ENCODE measurements around the gene STK32B. TPM values are rescaled to one million over a fixed set of nuclear protein-coding genes. Genes with fewer than 3 reads are reported as not detected.

STK32B gene
- total and polyA plus RNA-seq, 2 of the 8 experiments (the other 6 are each of a cell fraction or from before 2014, with no cell fraction given): 2.3 to 2.5 TPM

DNA sequence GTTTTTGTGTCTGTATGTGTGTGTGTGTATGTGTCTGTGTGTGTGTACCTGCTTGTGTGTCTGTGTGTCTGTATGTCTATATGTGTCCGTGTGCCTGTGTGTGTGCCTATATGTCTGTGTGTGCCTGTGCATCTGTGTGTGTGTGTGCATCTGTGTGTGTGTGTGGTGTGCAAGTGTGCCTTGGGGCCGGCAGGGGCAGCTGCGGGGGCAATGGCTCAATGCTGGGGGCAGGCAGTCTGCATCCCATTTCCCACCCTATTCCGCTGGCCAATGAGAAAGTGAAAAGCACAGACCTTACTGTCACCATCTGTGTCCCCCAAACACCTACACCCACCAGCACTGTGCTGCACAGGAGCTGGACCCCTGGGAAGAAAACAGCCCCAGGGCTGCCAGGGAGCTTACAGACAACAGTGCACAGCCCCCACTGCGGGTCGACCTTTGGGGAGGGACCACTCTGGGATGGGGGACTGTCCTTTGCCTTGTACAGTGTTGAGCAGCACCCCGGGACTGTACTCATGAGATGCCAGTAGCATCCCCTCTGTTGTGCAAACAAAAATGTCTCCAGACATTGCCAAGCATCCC, 411.1 kb downstream of the STK32B start:
- H4K20me1 ChIP-seq (replicated peaks in 1 of 2; ENCODE audit: control insufficient read depth in 1 of 2, insufficient read depth in 2 of 2, low read length in 2 of 2): no peaks in the 10 kb centered on the region
- H3K56ac ChIP-seq (replicated peaks; ENCODE audit: insufficient read length, low read depth, low read length): no peak overlapping the region
- H3K14ac ChIP-seq (ENCODE audit: insufficient read length): no peak overlapping the region
- FAIRE-seq: no peak
- H2BK12ac ChIP-seq (ENCODE audit: low read depth, low read length): peak overlapping the region; percentile 75; the same call in 1 of the 2 replicates
- WGBS, 2 experiments (ENCODE audit: extremely low coverage in 1 of 2, insufficient coverage in 1 of 2, insufficient read length in 1 of 2, insufficient replicate concordance in 2 of 2, low coverage in 1 of 2, low lambda C conversion rate in 2 of 2, missing lambda C conversion rate in 1 of 2): 89% methylated on average over 7 of the region's 7 CpGs; no CpG with 5 or more reads in 1 of the 2 experiments
- H4K8ac ChIP-seq (ENCODE audit: extremely low read depth, insufficient read depth, low read length): no peak overlapping the region
- H2BK120ac ChIP-seq (replicated peaks; ENCODE audit: low read depth, low read length): no peak overlapping the region
- H3K27me3 ChIP-seq (replicated peaks in 1 of 4; ENCODE audit: control insufficient read depth in 3 of 4, extremely low read depth in 1 of 4, insufficient read depth in 3 of 4, low read length in 3 of 4): no peaks in the 10 kb centered on the region
- no peak overlapping the region; the same call in 1 of the 2 replicates for H2BK15ac ChIP-seq (ENCODE audit: low read length)
- H2BK5ac ChIP-seq (ENCODE audit: low read depth, low read length): no peak overlapping the region
- no peak overlapping the region for H3K4ac ChIP-seq (replicated peaks; ENCODE audit: insufficient read length, low read depth, low read length)
- CTCF ChIA-PET (ENCODE audit: partially characterized antibody): interaction anchor here (4.6 to 10.5 kb wide), 2 partner anchors 14 to 64 kb away, joined by 40 to 92 read pairs; no protein-coding TSS in a partner anchor
- DNase-seq (ENCODE audit: low read depth in 1 of 2, low spot score in 2 of 2): peak in 1 of 2 experiments; percentile 13
- no peak overlapping the region for H3K4me2 ChIP-seq (ENCODE audit: insufficient read depth in 1 of 2, low read depth in 2 of 2, low read length in 2 of 2)
- H3K79me2 ChIP-seq (ENCODE audit: control insufficient read depth in 1 of 2, insufficient read depth in 2 of 2, low read length in 2 of 2): no peaks in the 10 kb centered on the region; a peak in 1 of 4 replicates
- no peaks in the 10 kb centered on the region for H3K79me1 ChIP-seq (ENCODE audit: low read depth, low read length)
- no peak overlapping the region for H3K18ac ChIP-seq (ENCODE audit: extremely low read depth, low read length)
- no peak overlapping the region for H3K23ac ChIP-seq (ENCODE audit: insufficient read length)
- no peak overlapping the region for H2BK20ac ChIP-seq (ENCODE audit: low read length)
- H3K27ac ChIP-seq (ENCODE audit: low read depth, low read length): no peak overlapping the region
- no peak overlapping the region for H2AFZ ChIP-seq (ENCODE audit: low read length)
- POLR2A ChIA-PET (ENCODE audit: partially characterized antibody): no interaction called here
- no peak overlapping the region for H4K91ac ChIP-seq (replicated peaks; ENCODE audit: insufficient read length, low read length)
- H4K5ac ChIP-seq (ENCODE audit: insufficient read length, low read depth, low read length): no peak overlapping the region
- peaks cover 4% of the 10 kb centered on the region; the same call in 1 of the 2 replicates for H3K23me2 ChIP-seq (ENCODE audit: low read depth, low read length)
- H3K4me3 ChIP-seq (ENCODE audit: extremely low read depth in 1 of 4, insufficient read depth in 2 of 4, low read depth in 3 of 4, low read length in 4 of 4): no peak overlapping the region
- no peaks in the 10 kb centered on the region for H3K4me1 ChIP-seq (replicated peaks in 1 of 4; ENCODE audit: control insufficient read depth in 3 of 4, insufficient read depth in 4 of 4, low read length in 3 of 4)
- H3K9ac ChIP-seq (replicated peaks in 1 of 4; ENCODE audit: extremely low read depth in 1 of 4, low read depth in 3 of 4, low read length in 3 of 4): no peak overlapping the region
- peak overlapping the region; percentile 53; the same call in 1 of the 2 replicates for H2AK5ac ChIP-seq (ENCODE audit: low read depth, low read length)
- no peaks in the 10 kb centered on the region for H3K9me3 ChIP-seq (ENCODE audit: insufficient read depth in 2 of 2, low read depth in 1 of 2, low read length in 1 of 2)
- no peaks in the 10 kb centered on the region for H3K36me3 ChIP-seq (ENCODE audit: control insufficient read depth in 2 of 4, insufficient read depth in 4 of 4, low read length in 3 of 4)
- no peak for TF ChIP-seq CREB1 (IDR thresholded peaks at IDR 0.05)
- TF ChIP-seq HDAC2 (IDR thresholded peaks at IDR 0.05; ENCODE audit: borderline replicate concordance in 1 of 2, low read depth in 2 of 2, low read length in 2 of 2): no peak
- TF ChIP-seq CBX8 (IDR thresholded peaks at IDR 0.05; ENCODE audit: borderline replicate concordance, low read depth, low read length): no peak
- TF ChIP-seq SAP30 (IDR thresholded peaks at IDR 0.05; ENCODE audit: insufficient read depth, insufficient replicate concordance, low read length): no peak
- TF ChIP-seq SP4 (IDR thresholded peaks at IDR 0.05; ENCODE audit: low read length): no peak
- TF ChIP-seq TAF7 (optimal IDR thresholded peaks at IDR 0.05; ENCODE audit: borderline replicate concordance, low read depth, low read length): no peak
- no peak for TF ChIP-seq TEAD4 (IDR thresholded peaks at IDR 0.05; ENCODE audit: low read depth, low read length)
- TF ChIP-seq ASH2L (IDR thresholded peaks at IDR 0.05; ENCODE audit: low read length): no peak
- no peak for TF ChIP-seq JUND (IDR thresholded peaks at IDR 0.05; ENCODE audit: low read length)
- TF ChIP-seq SUZ12 (IDR thresholded peaks at IDR 0.05; ENCODE audit: low read length): no peak
- no peak for TF ChIP-seq GTF2F1 (IDR thresholded peaks at IDR 0.05; ENCODE audit: borderline replicate concordance, low read depth, low read length)
- no peak for TF ChIP-seq POU5F1 (IDR thresholded peaks at IDR 0.05; ENCODE audit: low read depth, low read length)
- no peak for TF ChIP-seq CTBP2 (IDR thresholded peaks at IDR 0.05; ENCODE audit: borderline replicate concordance, insufficient read depth, insufficient read length, low read length)

Measured in H1 (cell line).